Fibroblast of lung (primary cell): Measurements from ENCODE around the gene SPINK4. TPM values are rescaled to one million over a fixed set of nuclear protein-coding genes. Genes with fewer than 3 reads are reported as not detected.
A peak's percentile ranks its signal among the peaks of the same experiment; 100 is the strongest.

Experiments used
- DNase-seq, 2 donors: peaks; one replicate each; pipeline versions ENCODE4 v3.0.0 to v3.0.0-alpha.2; 2010; ENCODE audit warnings: low read depth in 2 of 2
- H2AFZ ChIP-seq: 2 replicates; pipeline ENCODE4 v1.5.1; 2012; ENCODE audit warnings: low read length, control low read depth, inconsistent platforms
- H3K27ac ChIP-seq: 2 replicates; pipeline ENCODE4 v1.5.1; 2011; ENCODE audit warnings: low read length, control low read depth; ENCODE audit not compliant: insufficient read depth
- H3K27me3 ChIP-seq: 2 replicates; pipeline ENCODE4 v1.5.1; 2011; ENCODE audit warnings: mild to moderate bottlenecking, low read length; ENCODE audit not compliant: control insufficient read depth, insufficient read depth
- H3K36me3 ChIP-seq: 2 replicates; pipeline ENCODE4 v1.5.1; 2011; ENCODE audit warnings: low read length; ENCODE audit not compliant: control insufficient read depth, insufficient read depth
- H3K4me1 ChIP-seq: 2 replicates; pipeline ENCODE4 v1.5.1; 2011; ENCODE audit warnings: low read length; ENCODE audit not compliant: control insufficient read depth, insufficient read depth; ENCODE audit errors: extremely low read depth
- H3K4me2 ChIP-seq: 2 replicates; pipeline ENCODE4 v1.5.1; 2011; ENCODE audit warnings: low read length, control low read depth; ENCODE audit not compliant: insufficient read depth; ENCODE audit errors: extremely low read depth
- H3K4me3 ChIP-seq, 4 experiments: fragments of 200-600 bp in 1 of 4; sonication (generic) in 1 of 4; replicated peaks in 1 of 4; 2 replicates each; pipeline ENCODE4 v1.5.1; 2011 to 2016; ENCODE audit warnings: low read length in 4 of 4, low read depth in 3 of 4, mild to moderate bottlenecking in 3 of 4, control low read depth in 2 of 4, inconsistent platforms in 1 of 4, mixed read lengths in 1 of 4; ENCODE audit not compliant: insufficient read depth in 1 of 4; ENCODE audit errors: control extremely low read depth in 1 of 4
- H3K79me2 ChIP-seq: 2 replicates; pipeline ENCODE4 v1.5.1; 2012; ENCODE audit warnings: mild to moderate bottlenecking, low read length, inconsistent platforms; ENCODE audit not compliant: control insufficient read depth, insufficient read depth
- H3K9ac ChIP-seq: 2 replicates; pipeline ENCODE4 v1.5.1; 2011; ENCODE audit warnings: mild to moderate bottlenecking, low read length, control low read depth; ENCODE audit not compliant: insufficient read depth
- H3K9me3 ChIP-seq: 2 replicates; pipeline ENCODE4 v1.5.1; 2012; ENCODE audit warnings: low read depth, low read length; ENCODE audit not compliant: control insufficient read depth, insufficient read depth
- H4K20me1 ChIP-seq: 2 replicates; pipeline ENCODE4 v1.5.1; 2011; ENCODE audit warnings: low read length; ENCODE audit not compliant: control insufficient read depth, insufficient read depth; ENCODE audit errors: extremely low read depth
- EZH2 ChIP-seq: IDR thresholded peaks from 2 replicates; pipeline ENCODE4 v1.5.1; 2012; ENCODE audit warnings: low read length, control low read depth, mild to moderate bottlenecking; ENCODE audit errors: missing control alignments
- polyA minus RNA-seq: library from RNA; depleted of rRNA, polyadenylated mRNA; stranded (reverse); fragments of >200 nt; gene quantifications from 2 replicates; pipeline ENCODE4 v1.2.3, GENCODE V29; 2011; ENCODE audit warnings: low replicate concordance
- polyA plus RNA-seq, 2 donors: library from polyadenylated mRNA; depleted of rRNA in 1 of 2; stranded (reverse) in 1 of 2; unstranded in 1 of 2; fragments of >200 nt; gene quantifications; 2 replicates each; pipeline ENCODE4 v1.2.1, GENCODE V29; 2011 to 2012; ENCODE audit warnings: missing spikeins in 1 of 2
- total RNA-seq: library from RNA; depleted of rRNA; stranded (reverse); fragments of >200 nt; gene quantifications from 2 replicates; pipeline ENCODE4 v1.2.1, GENCODE V29; 2014
- TF ChIP-seq, protein P1 (sequence below), 2 donors: IDR thresholded peaks in 1 of 2; conservative IDR thresholded peaks in 1 of 2; 1 replicate in 1 of 2; 2 replicates in 1 of 2; pipeline ENCODE4 v1.5.1; 2011 to 2012; ENCODE audit warnings: low read length in 2 of 2, control low read depth in 1 of 2, inconsistent platforms in 1 of 2, low read depth in 1 of 2, mild to moderate bottlenecking in 1 of 2

SPINK4 gene, protein sequence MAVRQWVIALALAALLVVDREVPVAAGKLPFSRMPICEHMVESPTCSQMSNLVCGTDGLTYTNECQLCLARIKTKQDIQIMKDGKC
- total RNA-seq (not detected in 2 replicates), polyA plus RNA-seq (not detected in 2 replicates), polyA minus RNA-seq (not detected in 2 replicates)
- not detected in 2 replicates for polyA plus RNA-seq (2012)

DNA sequence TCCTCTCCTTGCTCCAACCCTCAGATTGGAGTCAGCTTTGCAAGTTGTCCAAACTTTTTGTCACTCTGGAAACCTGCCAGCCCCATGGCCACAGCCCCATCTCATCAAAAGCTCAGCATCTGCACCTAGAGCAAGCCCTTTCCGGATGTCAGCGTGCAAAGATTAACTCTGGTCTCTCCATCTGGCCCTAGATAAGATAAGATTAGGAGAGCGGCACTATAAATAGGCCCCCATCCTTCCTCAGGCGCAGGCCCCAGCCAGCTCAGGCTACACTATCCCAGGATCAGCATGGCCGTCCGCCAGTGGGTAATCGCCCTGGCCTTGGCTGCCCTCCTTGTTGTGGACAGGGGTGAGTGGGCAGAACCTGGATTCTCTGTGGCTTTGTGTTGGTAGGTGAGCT, at the start of gene SPINK4:
Gene SPINK4 (plus strand): TSS at position 247 of the 400 bp plus-strand sequence. CDS start 42 bp downstream, at position 289.
- Histone ChIP-seq H3K4me1 (no peaks in the 10 kb centered on the region), H3K9ac (no peak within 1 kb of the TSS), H3K36me3 (no peaks in the 10 kb centered on the region), H3K9me3 (no peaks in the 10 kb centered on the region), H2AFZ (no peak within 1 kb of the TSS), H4K20me1 (no peaks in the 10 kb centered on the region), H3K4me3 (no peak within 1 kb of the TSS), H3K27ac (no peak within 1 kb of the TSS), H3K4me2 (no peak within 1 kb of the TSS), H3K79me2 (no peaks in the 10 kb centered on the region), H3K27me3 (no peaks in the 10 kb centered on the region)
- peak; percentile 37 to 67 for DNase-seq
- TF ChIP-seq, protein P1, sequence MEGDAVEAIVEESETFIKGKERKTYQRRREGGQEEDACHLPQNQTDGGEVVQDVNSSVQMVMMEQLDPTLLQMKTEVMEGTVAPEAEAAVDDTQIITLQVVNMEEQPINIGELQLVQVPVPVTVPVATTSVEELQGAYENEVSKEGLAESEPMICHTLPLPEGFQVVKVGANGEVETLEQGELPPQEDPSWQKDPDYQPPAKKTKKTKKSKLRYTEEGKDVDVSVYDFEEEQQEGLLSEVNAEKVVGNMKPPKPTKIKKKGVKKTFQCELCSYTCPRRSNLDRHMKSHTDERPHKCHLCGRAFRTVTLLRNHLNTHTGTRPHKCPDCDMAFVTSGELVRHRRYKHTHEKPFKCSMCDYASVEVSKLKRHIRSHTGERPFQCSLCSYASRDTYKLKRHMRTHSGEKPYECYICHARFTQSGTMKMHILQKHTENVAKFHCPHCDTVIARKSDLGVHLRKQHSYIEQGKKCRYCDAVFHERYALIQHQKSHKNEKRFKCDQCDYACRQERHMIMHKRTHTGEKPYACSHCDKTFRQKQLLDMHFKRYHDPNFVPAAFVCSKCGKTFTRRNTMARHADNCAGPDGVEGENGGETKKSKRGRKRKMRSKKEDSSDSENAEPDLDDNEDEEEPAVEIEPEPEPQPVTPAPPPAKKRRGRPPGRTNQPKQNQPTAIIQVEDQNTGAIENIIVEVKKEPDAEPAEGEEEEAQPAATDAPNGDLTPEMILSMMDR (conservative IDR thresholded peaks at IDR 0.05 in 1 of 2, IDR thresholded peaks at IDR 0.05 in 1 of 2; ENCODE audit: low read depth in 1 of 2, low read length in 2 of 2), result no peak
- TF ChIP-seq EZH2, result no peak

DNA sequence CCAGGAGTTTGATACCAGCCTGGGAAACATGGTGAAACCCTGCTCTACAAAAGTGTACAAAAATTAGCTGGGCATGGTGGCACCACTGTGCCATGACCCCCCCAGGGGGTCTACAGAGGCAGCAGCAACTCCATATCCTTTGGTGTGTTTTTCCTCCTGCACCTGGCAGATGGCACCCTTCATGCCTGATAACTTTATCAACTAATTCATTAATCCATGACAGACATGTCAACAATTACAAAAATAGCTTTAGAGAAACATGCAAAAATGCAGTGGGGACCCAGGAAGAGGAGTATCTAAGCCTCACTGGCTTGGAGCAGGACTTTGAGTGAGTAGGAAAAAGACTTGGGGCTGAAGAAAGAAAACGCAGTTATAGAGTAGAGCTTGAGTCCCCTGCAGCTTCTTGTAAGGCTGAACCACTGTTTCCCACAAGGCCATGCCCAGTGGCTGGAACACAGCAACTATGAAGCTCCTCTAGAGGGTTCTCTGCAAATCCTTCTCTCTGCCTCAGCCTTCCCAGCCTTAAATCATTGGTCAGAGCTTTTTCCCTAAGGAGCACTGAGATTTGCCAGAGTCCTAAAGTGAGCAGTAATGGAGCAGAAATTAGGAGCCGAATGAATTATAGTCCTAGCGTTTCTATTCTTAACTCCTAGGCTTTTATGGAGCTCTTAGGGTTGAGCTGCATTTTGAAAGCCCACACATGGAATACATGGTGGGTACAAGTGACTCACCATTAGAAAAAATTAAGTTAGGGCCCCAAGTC, 47.3 kb upstream of the SPINK4 start:
- no peak overlapping the region for H3K9ac ChIP-seq
- peaks cover 7% of the 10 kb centered on the region for H3K27me3 ChIP-seq
- H2AFZ ChIP-seq, result no peak overlapping the region
- no peak for DNase-seq
- H3K79me2 ChIP-seq, result no peaks in the 10 kb centered on the region
- no peaks in the 10 kb centered on the region for H3K4me1 ChIP-seq
- no peaks in the 10 kb centered on the region for H4K20me1 ChIP-seq
- H3K27ac ChIP-seq, result no peak overlapping the region
- H3K9me3 ChIP-seq, result no peaks in the 10 kb centered on the region
- TF ChIP-seq EZH2, result no peak
- TF ChIP-seq, protein P1 (conservative IDR thresholded peaks at IDR 0.05 in 1 of 2, IDR thresholded peaks at IDR 0.05 in 1 of 2; ENCODE audit: low read depth in 1 of 2, low read length in 2 of 2), result no peak
- no peak overlapping the region for H3K4me3 ChIP-seq
- no peaks in the 10 kb centered on the region for H3K36me3 ChIP-seq
- no peak overlapping the region for H3K4me2 ChIP-seq

DNA sequence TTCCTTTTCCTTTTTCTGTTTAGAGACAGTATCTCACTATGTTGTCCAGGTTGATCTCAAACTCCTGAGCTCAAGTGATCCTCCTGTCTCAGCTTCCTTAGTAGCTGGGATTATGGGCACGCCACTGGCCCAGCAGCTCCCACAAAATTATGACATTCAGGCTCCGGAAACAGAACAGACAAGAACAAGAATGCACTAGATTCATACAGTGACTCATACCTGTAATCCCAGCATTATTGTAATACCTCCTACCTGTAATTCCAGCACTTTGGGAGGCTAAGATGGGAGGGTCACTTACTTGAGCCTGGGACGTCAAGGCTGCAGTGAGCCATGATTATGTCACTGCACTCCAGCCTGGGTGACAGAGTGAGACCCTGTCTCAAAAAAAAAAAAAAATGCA, 46.1 kb upstream of the SPINK4 start:
- DNase-seq, result no peak
- H4K20me1 ChIP-seq, result no peaks in the 10 kb centered on the region
- H3K27ac ChIP-seq, result no peak overlapping the region
- TF ChIP-seq, protein P1 (conservative IDR thresholded peaks at IDR 0.05 in 1 of 2, IDR thresholded peaks at IDR 0.05 in 1 of 2; ENCODE audit: low read depth in 1 of 2, low read length in 2 of 2), result no peak
- TF ChIP-seq EZH2, result no peak
- H2AFZ ChIP-seq, result no peak overlapping the region
- H3K27me3 ChIP-seq, result peaks cover 3% of the 10 kb centered on the region
- no peaks in the 10 kb centered on the region for H3K4me1 ChIP-seq
- no peaks in the 10 kb centered on the region for H3K36me3 ChIP-seq
- no peaks in the 10 kb centered on the region for H3K79me2 ChIP-seq
- H3K9me3 ChIP-seq, result no peaks in the 10 kb centered on the region
- no peak overlapping the region for H3K4me3 ChIP-seq
- no peak overlapping the region for H3K4me2 ChIP-seq
- no peak overlapping the region for H3K9ac ChIP-seq
